H9 (cell line): ENCODE data around the gene KIF26B. TPM values are rescaled to one million over a fixed set of nuclear protein-coding genes. Genes with fewer than 3 reads are reported as not detected.
"Not testable (repeated sequence)": the region's sequence is repeated elsewhere in the genome, so short reads cannot be mapped to it uniquely, and the experiment has no call there.

Experiments used
- DNase-seq: peaks from one replicate; pipeline ENCODE4 v3.0.0-alpha.2; 2017
- H2AFZ ChIP-seq: one replicate; pipeline ENCODE4 v1.6.1; 2013; ENCODE audit warnings: mild to moderate bottlenecking, low read length, control low read depth, moderate library complexity
- H2AK5ac ChIP-seq: 2 replicates; pipeline ENCODE4 v1.6.1; 2013; ENCODE audit warnings: low read length, control low read depth, mixed read lengths; ENCODE audit not compliant: insufficient read length
- H2BK120ac ChIP-seq: one replicate; pipeline ENCODE4 v1.6.1; 2013; ENCODE audit warnings: low read depth, mild to moderate bottlenecking, low read length, control low read depth, inconsistent platforms; ENCODE audit not compliant: poor library complexity, severe bottlenecking
- H2BK12ac ChIP-seq: 2 replicates; pipeline ENCODE4 v1.6.1; 2013; ENCODE audit warnings: low read length, control low read depth, mixed read lengths, low read depth; ENCODE audit not compliant: insufficient read length
- H2BK15ac ChIP-seq: 2 replicates; pipeline ENCODE4 v1.6.1; 2013; ENCODE audit warnings: low read depth, low read length, control low read depth
- H2BK20ac ChIP-seq: one replicate; pipeline ENCODE4 v1.6.1; 2013; ENCODE audit warnings: low read depth, mild to moderate bottlenecking, low read length, control low read depth, inconsistent platforms; ENCODE audit not compliant: poor library complexity, severe bottlenecking
- H2BK5ac ChIP-seq: 2 replicates; pipeline ENCODE4 v1.6.1; 2013; ENCODE audit warnings: low read length, control low read depth, mixed read lengths; ENCODE audit not compliant: insufficient read length
- H3K14ac ChIP-seq: 2 replicates; pipeline ENCODE4 v1.6.1; 2013; ENCODE audit warnings: low read length, control low read depth; ENCODE audit not compliant: insufficient read depth
- H3K18ac ChIP-seq: 2 replicates; pipeline ENCODE4 v1.6.1; 2013; ENCODE audit warnings: low read depth, mild to moderate bottlenecking, mixed read lengths, low read length, control low read depth; ENCODE audit not compliant: insufficient read length
- H3K23ac ChIP-seq: 2 replicates; pipeline ENCODE4 v1.6.1; 2013; ENCODE audit warnings: low read length, control low read depth, mixed read lengths, low read depth; ENCODE audit not compliant: insufficient read length
- H3K23me2 ChIP-seq: 2 replicates; pipeline ENCODE4 v1.6.1; 2013; ENCODE audit warnings: low read depth, mild to moderate bottlenecking, mixed read lengths, low read length, control low read depth; ENCODE audit not compliant: insufficient read length, poor library complexity, severe bottlenecking
- H3K27ac ChIP-seq: 2 replicates; pipeline ENCODE4 v1.5.1; 2013; ENCODE audit warnings: low read length, control low read depth, mixed read lengths, low read depth; ENCODE audit not compliant: insufficient read length
- H3K27me3 ChIP-seq: 2 replicates; pipeline ENCODE4 v1.6.1; 2013; ENCODE audit warnings: low read length, control low read depth, inconsistent platforms; ENCODE audit not compliant: insufficient read depth
- H3K4ac ChIP-seq: 2 replicates; pipeline ENCODE4 v1.6.1; 2013; ENCODE audit warnings: low read depth, mild to moderate bottlenecking, control low read depth, inconsistent platforms, low read length, moderate library complexity
- H3K4me1 ChIP-seq: 2 replicates; pipeline ENCODE4 v1.6.1; 2013; ENCODE audit warnings: low read length, control low read depth, inconsistent platforms; ENCODE audit not compliant: insufficient read depth
- H3K4me2 ChIP-seq: 2 replicates; pipeline ENCODE4 v1.6.1; 2013; ENCODE audit warnings: low read length, control low read depth, mixed read lengths; ENCODE audit not compliant: insufficient read length, insufficient read depth
- H3K56ac ChIP-seq: 2 replicates; pipeline ENCODE4 v1.6.1; 2013; ENCODE audit warnings: low read depth, mild to moderate bottlenecking, mixed read lengths, low read length, control low read depth; ENCODE audit not compliant: insufficient read length
- H3K79me1 ChIP-seq: 2 replicates; pipeline ENCODE4 v1.6.1; 2013; ENCODE audit warnings: low read depth, mild to moderate bottlenecking, moderate library complexity, low read length, control low read depth, inconsistent platforms; ENCODE audit not compliant: insufficient read depth, poor library complexity, severe bottlenecking
- H3K79me2 ChIP-seq: 2 replicates; pipeline ENCODE4 v1.6.1; 2013; ENCODE audit warnings: low read length, control low read depth, inconsistent platforms; ENCODE audit not compliant: insufficient read depth
- H3K9ac ChIP-seq: 2 replicates; pipeline ENCODE4 v1.6.1; 2013; ENCODE audit warnings: low read length, control low read depth, mixed read lengths; ENCODE audit not compliant: insufficient read length; ENCODE audit errors: extremely low read depth
- H3K9me3 ChIP-seq: one replicate; pipeline ENCODE4 v1.6.1; 2013; ENCODE audit warnings: low read depth, low read length, inconsistent platforms; ENCODE audit not compliant: control insufficient read depth
- H3T11ph ChIP-seq: one replicate; pipeline ENCODE4 v1.6.1; 2013; ENCODE audit warnings: mild to moderate bottlenecking, low read length, control low read depth, inconsistent platforms
- H4K20me1 ChIP-seq: one replicate; pipeline ENCODE4 v1.6.1; 2013; ENCODE audit not compliant: control insufficient read depth, insufficient read length, insufficient read depth
- H4K5ac ChIP-seq: 2 replicates; pipeline ENCODE4 v1.6.1; 2013; ENCODE audit warnings: low read depth, mild to moderate bottlenecking, mixed read lengths, low read length, control low read depth; ENCODE audit not compliant: insufficient read length
- H4K8ac ChIP-seq: replicated peaks from 2 replicates; pipeline ENCODE4 v1.6.1; 2013; ENCODE audit warnings: low read length, control low read depth, mixed read lengths, low read depth; ENCODE audit not compliant: insufficient read length
- H4K91ac ChIP-seq: 2 replicates; pipeline ENCODE4 v1.6.1; 2013; ENCODE audit warnings: low read depth, mild to moderate bottlenecking, moderate library complexity, mixed read lengths, low read length, control low read depth; ENCODE audit not compliant: insufficient read length
- H3K27ac Mint-ChIP-seq, 3 experiments: 2 replicates in 2 of 3; 3 replicates in 1 of 3; pipeline ENCODE4 v1.8.0; 2020 to 2021; ENCODE audit warnings: mixed read lengths in 3 of 3, mild to moderate bottlenecking in 1 of 3, moderate library complexity in 1 of 3
- H3K27me3 Mint-ChIP-seq: 2 replicates; pipeline ENCODE4 v1.8.0; 2021; ENCODE audit warnings: low read depth, mild to moderate bottlenecking, moderate library complexity, mixed read lengths
- H3K36me3 Mint-ChIP-seq, 3 experiments: 2 replicates in 2 of 3; 3 replicates in 1 of 3; pipeline ENCODE4 v1.8.0; 2020 to 2021; ENCODE audit warnings: low read depth in 3 of 3, mixed read lengths in 3 of 3; ENCODE audit not compliant: insufficient read depth in 1 of 3
- H3K4me1 Mint-ChIP-seq, 2 experiments: 2 replicates each; pipeline ENCODE4 v1.8.0; 2020; ENCODE audit warnings: mixed read lengths in 2 of 2
- H3K4me3 Mint-ChIP-seq, 2 experiments: 2 replicates in 1 of 2; 3 replicates in 1 of 2; pipeline ENCODE4 v1.8.0; 2020 to 2021; ENCODE audit warnings: mild to moderate bottlenecking in 2 of 2, mixed read lengths in 2 of 2, moderate library complexity in 1 of 2
- H3K9me3 Mint-ChIP-seq, 2 experiments: 2 replicates in 1 of 2; 3 replicates in 1 of 2; pipeline ENCODE4 v1.8.0; 2020; ENCODE audit warnings: mild to moderate bottlenecking in 2 of 2, mixed read lengths in 2 of 2, moderate library complexity in 1 of 2
- WGBS: extraction: QIAGEN DNeasy Blood & Tissue Kit; methylation state at CpG from one replicate; pipeline ENCODE4 v1.1.7; 2013; ENCODE audit warnings: missing lambda C conversion rate, low lambda C conversion rate, mixed read lengths; ENCODE audit not compliant: insufficient read length; ENCODE audit errors: extremely low coverage; 5-methylcytosine and 5-hydroxymethylcytosine counted together
- total RNA-seq: library from RNA; stranded (reverse); gene quantifications from 2 replicates; pipeline ENCODE4 v1.2.1, GENCODE V29; 2021
- TF ChIP-seq, protein P1 (sequence below): fragments of 200-600 bp; sonication (generic); conservative IDR thresholded peaks from 3 replicates; pipeline ENCODE4 v1.8.0; 2021; ENCODE audit warnings: antibody characterized with exemption, mild to moderate bottlenecking

KIF26B gene
- total RNA-seq, 1 experiment from 2014 or later: 0.13 TPM

- Histone ChIP-seq H4K20me1 (no peaks in the 10 kb centered on the region), H4K5ac (no peak overlapping the region), H3K4me2 (no peak overlapping the region), H3K79me1 (no peaks in the 10 kb centered on the region), H3K9me3 (no peaks in the 10 kb centered on the region), H2BK20ac (no peak overlapping the region), H2BK15ac (no peak overlapping the region), H2BK120ac (no peak overlapping the region), H4K91ac (no peak overlapping the region), H3K4ac (no peak overlapping the region), H4K8ac (no peak overlapping the region), H2BK12ac (no peak overlapping the region), H2AK5ac (no peak overlapping the region), H3K4me1 (no peaks in the 10 kb centered on the region), H3K27me3 (no peaks in the 10 kb centered on the region), H2BK5ac (no peak overlapping the region), H3K18ac (no peak overlapping the region), H3K9ac (no peak overlapping the region), H3K56ac (no peak overlapping the region), H2AFZ (no peak overlapping the region), H3K14ac (no peak overlapping the region), H3T11ph (no peak overlapping the region), H3K27ac (no peak overlapping the region), H3K79me2 (no peaks in the 10 kb centered on the region), H3K23ac (no peak overlapping the region), H3K23me2 (no peaks in the 10 kb centered on the region)
- H3K4me3 Mint-ChIP-seq: no peak overlapping the region
- H3K27ac Mint-ChIP-seq: no peak overlapping the region
- H3K9me3 Mint-ChIP-seq: peaks cover 20 to 21% of the 10 kb centered on the region in 2 experiments
- H3K27me3 Mint-ChIP-seq: peaks cover 3% of the 10 kb centered on the region
- TF ChIP-seq, protein P1, sequence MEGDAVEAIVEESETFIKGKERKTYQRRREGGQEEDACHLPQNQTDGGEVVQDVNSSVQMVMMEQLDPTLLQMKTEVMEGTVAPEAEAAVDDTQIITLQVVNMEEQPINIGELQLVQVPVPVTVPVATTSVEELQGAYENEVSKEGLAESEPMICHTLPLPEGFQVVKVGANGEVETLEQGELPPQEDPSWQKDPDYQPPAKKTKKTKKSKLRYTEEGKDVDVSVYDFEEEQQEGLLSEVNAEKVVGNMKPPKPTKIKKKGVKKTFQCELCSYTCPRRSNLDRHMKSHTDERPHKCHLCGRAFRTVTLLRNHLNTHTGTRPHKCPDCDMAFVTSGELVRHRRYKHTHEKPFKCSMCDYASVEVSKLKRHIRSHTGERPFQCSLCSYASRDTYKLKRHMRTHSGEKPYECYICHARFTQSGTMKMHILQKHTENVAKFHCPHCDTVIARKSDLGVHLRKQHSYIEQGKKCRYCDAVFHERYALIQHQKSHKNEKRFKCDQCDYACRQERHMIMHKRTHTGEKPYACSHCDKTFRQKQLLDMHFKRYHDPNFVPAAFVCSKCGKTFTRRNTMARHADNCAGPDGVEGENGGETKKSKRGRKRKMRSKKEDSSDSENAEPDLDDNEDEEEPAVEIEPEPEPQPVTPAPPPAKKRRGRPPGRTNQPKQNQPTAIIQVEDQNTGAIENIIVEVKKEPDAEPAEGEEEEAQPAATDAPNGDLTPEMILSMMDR: no peak
- H3K36me3 Mint-ChIP-seq: no peaks in the 10 kb centered on the region; a peak in 1 of 7 replicates
- WGBS: no CpG with 5 or more reads among the region's 2 CpGs
- H3K4me1 Mint-ChIP-seq: no peaks in the 10 kb centered on the region
- no peak for DNase-seq
Measured at GRCh38 chr1:245730801-245731200, 576.0 kb downstream of the KIF26B start.

GRCh38 chr1:245740336-245740735, 585.6 kb downstream of the KIF26B start:
- H3K27ac ChIP-seq, H3K9me3 ChIP-seq, H3K79me2 ChIP-seq, H3K4ac ChIP-seq, H3K9me3 Mint-ChIP-seq, H2BK12ac ChIP-seq, H3K4me2 ChIP-seq, H3K27ac Mint-ChIP-seq, H3K27me3 Mint-ChIP-seq, H2AK5ac ChIP-seq, H2BK5ac ChIP-seq, H4K91ac ChIP-seq, H3K56ac ChIP-seq, H4K8ac ChIP-seq, DNase-seq, H4K5ac ChIP-seq, H3K27me3 ChIP-seq, H2BK120ac ChIP-seq, H3K4me1 ChIP-seq, H3K79me1 ChIP-seq, H3K18ac ChIP-seq, H3K4me1 Mint-ChIP-seq, H2BK20ac ChIP-seq, H3K36me3 Mint-ChIP-seq, H2AFZ ChIP-seq, H3K23me2 ChIP-seq, H3K14ac ChIP-seq, H3T11ph ChIP-seq, H2BK15ac ChIP-seq, H3K9ac ChIP-seq, H3K4me3 Mint-ChIP-seq, H4K20me1 ChIP-seq, H3K23ac ChIP-seq: not testable (repeated sequence)
- WGBS: no CpG with 5 or more reads among the region's 1 CpG
